Stomach (tissue), 4 donors: ENCODE measurements around the gene COPS9.

ENCODE experiments used
- CTCF ChIP-seq, 7 experiments: fragments of 450-650 bp in 4 of 7; fragments of 200-600 bp in 3 of 7; sonication (generic) in 3 of 7; IDR thresholded peaks; one replicate each; pipeline ENCODE4 v1.5.1; 2016 to 2019; ENCODE audit warnings: antibody characterized with exemption in 7 of 7, control low read depth in 2 of 7, mild to moderate bottlenecking in 1 of 7
- POLR2A ChIP-seq, 4 donors: fragments of 450-650 bp; IDR thresholded peaks; one replicate each; pipeline ENCODE4 v1.6.1; 2016; ENCODE audit warnings: antibody characterized with exemption in 4 of 4, control low read depth in 2 of 4, mild to moderate bottlenecking in 1 of 4, moderate library complexity in 1 of 4
- POLR2AphosphoS5 ChIP-seq, 3 donors: sonication (generic); formaldehyde crosslinking; IDR thresholded peaks; one replicate each; pipeline ENCODE4 v1.6.1; 2016; ENCODE audit warnings: antibody characterized with exemption in 3 of 3

DNA sequence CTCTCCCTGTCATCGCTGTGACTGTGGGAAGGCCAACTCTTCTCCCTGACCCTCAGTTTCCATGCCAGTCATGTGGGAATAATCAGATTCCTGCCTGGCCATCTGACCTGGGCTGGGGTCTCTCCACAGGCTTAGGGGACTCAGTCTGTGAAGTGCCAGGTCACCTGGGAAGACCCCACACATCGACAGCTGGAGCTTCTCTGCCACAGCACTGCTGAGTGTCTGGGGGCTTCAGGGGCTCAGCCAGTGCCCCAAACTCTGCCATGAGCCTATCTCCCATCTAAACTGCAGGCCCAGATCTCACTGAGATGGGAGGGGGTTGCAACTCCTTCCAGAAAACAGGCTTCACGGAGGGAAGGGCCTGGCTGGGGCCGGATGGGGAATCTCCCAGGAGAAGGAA, 46.4 kb upstream of the COPS9 start:
- TF ChIP-seq POLR2AphosphoS5 (IDR thresholded peaks at IDR 0.05) (no peak), POLR2A (IDR thresholded peaks at IDR 0.05) (no peak), CTCF (IDR thresholded peaks at IDR 0.05) (no peak)
